ENCODE data around the gene LAMA2.

DNA sequence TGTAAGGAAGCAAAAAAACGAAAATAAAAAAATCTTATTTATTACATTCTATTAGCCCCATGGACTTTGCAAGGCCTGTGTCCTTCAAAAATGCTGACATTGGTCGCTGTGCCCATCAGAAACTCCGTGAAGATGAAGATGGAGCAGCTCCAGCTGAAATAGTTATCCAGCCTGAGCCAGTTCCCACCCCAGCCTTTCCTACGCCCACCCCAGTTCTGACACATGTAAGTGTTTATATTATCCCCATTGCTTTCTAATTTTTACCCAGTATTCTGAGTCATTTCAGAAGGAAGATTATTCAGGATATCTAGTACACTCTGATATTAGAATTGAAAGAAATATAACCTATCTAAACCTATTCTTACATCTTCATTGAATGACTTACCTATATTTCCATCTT lies 609.3 kb downstream of the LAMA2 start:
- TF ChIP-seq POLR2A (IDR thresholded peaks at IDR 0.05) = no peak
- TF ChIP-seq CTCF (IDR thresholded peaks at IDR 0.05) = no peak
- no peak for TF ChIP-seq POLR2AphosphoS5 (IDR thresholded peaks at IDR 0.05)
- TF ChIP-seq EP300 (IDR thresholded peaks at IDR 0.05) = no peak

All from suprapubic skin (tissue), 4 donors.